Measurements from ENCODE around the gene DUSP28.
"Not testable (repeated sequence)": the region's sequence is repeated elsewhere in the genome, so short reads cannot be mapped to it uniquely, and the experiment has no call there.

The DUSP28 gene

GRCh38 chr2:240526521-240526920 lies 33.6 kb upstream of the DUSP28 start:
- DNase-seq (ENCODE audit: extremely low read depth in 1 of 2, low read depth in 1 of 2) = no peak

GRCh38 chr2:240527153-240527750 lies 32.9 kb upstream of the DUSP28 start:
- no peak for DNase-seq (ENCODE audit: extremely low read depth in 1 of 2, low read depth in 1 of 2)

- DNase-seq (ENCODE audit: extremely low read depth in 1 of 2, low read depth in 1 of 2) = no peak
Observed at GRCh38 chr2:240528406-240529040, 31.6 kb upstream of the DUSP28 start.

- no peak for DNase-seq (ENCODE audit: extremely low read depth in 1 of 2, low read depth in 1 of 2)
Observed at GRCh38 chr2:240529344-240529999, 30.7 kb upstream of the DUSP28 start.

- no peak for DNase-seq (ENCODE audit: extremely low read depth in 1 of 2, low read depth in 1 of 2)
Observed at GRCh38 chr2:240530181-240530580, 30.0 kb upstream of the DUSP28 start.

GRCh38 chr2:240531038-240531437 lies 29.1 kb upstream of the DUSP28 start:
- no peak for DNase-seq (ENCODE audit: extremely low read depth in 1 of 2, low read depth in 1 of 2)

GRCh38 chr2:240532031-240532775 lies 28.0 kb upstream of the DUSP28 start:
- no peak for DNase-seq (ENCODE audit: extremely low read depth in 1 of 2, low read depth in 1 of 2)

- DNase-seq (ENCODE audit: extremely low read depth in 1 of 2, low read depth in 1 of 2) = no peak
Observed at GRCh38 chr2:240538031-240538780, 22.0 kb upstream of the DUSP28 start.

GRCh38 chr2:240539101-240539500 lies 21.1 kb upstream of the DUSP28 start:
- DNase-seq (ENCODE audit: extremely low read depth in 1 of 2, low read depth in 1 of 2) = not testable (repeated sequence)

- DNase-seq (ENCODE audit: extremely low read depth in 1 of 2, low read depth in 1 of 2) = no peak
Observed at GRCh38 chr2:240539906-240540305, 20.3 kb upstream of the DUSP28 start.

GRCh38 chr2:240551288-240551687 lies 8.9 kb upstream of the DUSP28 start:
- no peak for DNase-seq (ENCODE audit: extremely low read depth in 1 of 2, low read depth in 1 of 2)

- DNase-seq (ENCODE audit: extremely low read depth in 1 of 2, low read depth in 1 of 2) = no peak
Observed at GRCh38 chr2:240551811-240552210, 8.3 kb upstream of the DUSP28 start.

- no peak for DNase-seq (ENCODE audit: extremely low read depth in 1 of 2, low read depth in 1 of 2)
Observed at GRCh38 chr2:240553956-240554480, 6.1 kb upstream of the DUSP28 start.

- no peak for DNase-seq (ENCODE audit: extremely low read depth in 1 of 2, low read depth in 1 of 2)
Observed at GRCh38 chr2:240554767-240555493, 5.2 kb upstream of the DUSP28 start.

GRCh38 chr2:240555541-240556250 lies 4.5 kb upstream of the DUSP28 start:
- DNase-seq (ENCODE audit: extremely low read depth in 1 of 2, low read depth in 1 of 2) = no peak

GRCh38 chr2:240556553-240557100 lies 3.5 kb upstream of the DUSP28 start:
- DNase-seq (ENCODE audit: extremely low read depth in 1 of 2, low read depth in 1 of 2) = no peak

GRCh38 chr2:240557101-240557751 lies 2.9 kb upstream of the DUSP28 start:
- DNase-seq (ENCODE audit: extremely low read depth in 1 of 2, low read depth in 1 of 2) = no peak

- peak; percentile 58 to 70 for DNase-seq (ENCODE audit: extremely low read depth in 1 of 2, low read depth in 1 of 2)
Observed at GRCh38 chr2:240557808-240558207, 2.3 kb upstream of the DUSP28 start, which contains the start of gene ANKMY1. ANKMY1 (minus strand) TSS chr2:240557988; CDS start chr2:240557335, 653 bp downstream.

Measured in stimulated activated CD8-positive, alpha-beta memory T cell treated with anti-CD3 and anti-CD28 coated beads, Interleukin-7, amount 100 ng/mL, for 48 hours (primary cell).